ENCODE data around the gene LHFPL3.

- TF ChIP-seq, protein P1, sequence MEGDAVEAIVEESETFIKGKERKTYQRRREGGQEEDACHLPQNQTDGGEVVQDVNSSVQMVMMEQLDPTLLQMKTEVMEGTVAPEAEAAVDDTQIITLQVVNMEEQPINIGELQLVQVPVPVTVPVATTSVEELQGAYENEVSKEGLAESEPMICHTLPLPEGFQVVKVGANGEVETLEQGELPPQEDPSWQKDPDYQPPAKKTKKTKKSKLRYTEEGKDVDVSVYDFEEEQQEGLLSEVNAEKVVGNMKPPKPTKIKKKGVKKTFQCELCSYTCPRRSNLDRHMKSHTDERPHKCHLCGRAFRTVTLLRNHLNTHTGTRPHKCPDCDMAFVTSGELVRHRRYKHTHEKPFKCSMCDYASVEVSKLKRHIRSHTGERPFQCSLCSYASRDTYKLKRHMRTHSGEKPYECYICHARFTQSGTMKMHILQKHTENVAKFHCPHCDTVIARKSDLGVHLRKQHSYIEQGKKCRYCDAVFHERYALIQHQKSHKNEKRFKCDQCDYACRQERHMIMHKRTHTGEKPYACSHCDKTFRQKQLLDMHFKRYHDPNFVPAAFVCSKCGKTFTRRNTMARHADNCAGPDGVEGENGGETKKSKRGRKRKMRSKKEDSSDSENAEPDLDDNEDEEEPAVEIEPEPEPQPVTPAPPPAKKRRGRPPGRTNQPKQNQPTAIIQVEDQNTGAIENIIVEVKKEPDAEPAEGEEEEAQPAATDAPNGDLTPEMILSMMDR (IDR thresholded peaks at IDR 0.05) = no peak
- no peak for TF ChIP-seq EZH2 (IDR thresholded peaks at IDR 0.05)
- TF ChIP-seq EZH2phosphoT487 (IDR thresholded peaks at IDR 0.05) = no peak
Observed at GRCh38 chr7:104625956-104626355, 297.6 kb downstream of the LHFPL3 start.
